Neural progenitor cell (in vitro differentiated cells): ENCODE results near the gene CEBPZ. TPM values are rescaled to one million over a fixed set of nuclear protein-coding genes. Genes with fewer than 3 reads are reported as not detected.

Experiments
- DNase-seq: peaks from one replicate; pipeline ENCODE4 v3.0.0-alpha.2; 2016; ENCODE audit warnings: low spot score
- H2AFZ ChIP-seq: fragments of 200-600 bp; sonication (generic); replicated peaks from 2 replicates; pipeline ENCODE4 v1.6.1; 2016; ENCODE audit warnings: antibody characterized with exemption
- H3F3A ChIP-seq: fragments of 200-600 bp; sonication (generic); 2 replicates; pipeline ENCODE4 v1.6.1; 2016; ENCODE audit warnings: antibody characterized with exemption, low read depth
- H3K27ac ChIP-seq: fragments of 200-600 bp; sonication (generic); 2 replicates; pipeline ENCODE4 v1.5.1; 2016; ENCODE audit warnings: mild to moderate bottlenecking
- H3K27me3 ChIP-seq: fragments of 200-600 bp; sonication (generic); 2 replicates; pipeline ENCODE4 v1.6.1; 2016; ENCODE audit warnings: mild to moderate bottlenecking, moderate library complexity
- H3K36me3 ChIP-seq: fragments of 200-600 bp; sonication (generic); 2 replicates; pipeline ENCODE4 v1.5.1; 2016
- H3K4me1 ChIP-seq: fragments of 200-600 bp; sonication (generic); 2 replicates; pipeline ENCODE4 v1.6.1; 2016; ENCODE audit warnings: mixed run types
- H3K4me2 ChIP-seq: fragments of 200-600 bp; sonication (generic); 2 replicates; pipeline ENCODE4 v1.6.1; 2016
- H3K4me3 ChIP-seq: fragments of 200-600 bp; sonication (generic); 2 replicates; pipeline ENCODE4 v1.5.1; 2016
- H3K79me2 ChIP-seq: fragments of 200-600 bp; sonication (generic); 2 replicates; pipeline ENCODE4 v1.6.1; 2016; ENCODE audit warnings: low read depth
- H3K9ac ChIP-seq: fragments of 200-600 bp; sonication (generic); 2 replicates; pipeline ENCODE4 v1.6.1; 2016
- H3K9me3 ChIP-seq: fragments of 200-600 bp; sonication (generic); 2 replicates; pipeline ENCODE4 v1.5.1; 2016; ENCODE audit warnings: low read depth
- H4K20me1 ChIP-seq: fragments of 200-600 bp; sonication (generic); 2 replicates; pipeline ENCODE4 v1.6.1; 2016; ENCODE audit warnings: low read depth
- H3K27ac Mint-ChIP-seq: 3 replicates; pipeline ENCODE4 v1.8.0; 2021; ENCODE audit warnings: mixed read lengths
- H3K27me3 Mint-ChIP-seq: 2 replicates; pipeline ENCODE4 v1.8.0; 2022; ENCODE audit warnings: low read depth, mild to moderate bottlenecking, inconsistent platforms, moderate library complexity, mixed read lengths; ENCODE audit not compliant: insufficient read depth
- H3K36me3 Mint-ChIP-seq: 3 replicates; pipeline ENCODE4 v1.8.0; 2021; ENCODE audit warnings: mixed read lengths
- H3K4me1 Mint-ChIP-seq: 3 replicates; pipeline ENCODE4 v1.8.0; 2021; ENCODE audit warnings: mixed read lengths
- H3K4me3 Mint-ChIP-seq: 3 replicates; pipeline ENCODE4 v1.8.0; 2021; ENCODE audit warnings: mild to moderate bottlenecking, moderate library complexity, mixed read lengths
- H3K9me3 Mint-ChIP-seq: 3 replicates; pipeline ENCODE4 v1.8.0; 2020; ENCODE audit warnings: mixed read lengths
- CTCF ChIP-seq: fragments of 200-600 bp; sonication (generic); IDR thresholded peaks from 2 replicates; pipeline ENCODE4 v1.5.1; 2017; ENCODE audit warnings: antibody characterized with exemption, mild to moderate bottlenecking
- EZH2 ChIP-seq: fragments of 200-600 bp; sonication (generic); IDR thresholded peaks from 2 replicates; pipeline ENCODE4 v1.6.1; 2017; ENCODE audit warnings: antibody characterized with exemption, mild to moderate bottlenecking, moderate library complexity
- EZH2phosphoT487 ChIP-seq: fragments of 200-600 bp; sonication (generic); IDR thresholded peaks from 2 replicates; pipeline ENCODE4 v1.6.1; 2017; ENCODE audit warnings: antibody characterized with exemption
- total RNA-seq: library from RNA; depleted of rRNA; stranded (reverse); fragments of >200 nt; gene quantifications from 2 replicates; pipeline ENCODE4 v1.2.3, GENCODE V29; 2015; ENCODE audit warnings: low replicate concordance

CEBPZ gene
- total RNA-seq, 1 donor from 2014 or later = 86.6 TPM

GRCh38 chr2:37180006-37180639 is 51.3 kb downstream of the CEBPZ start:
- no peaks in the 10 kb centered on the region for H3K27me3 ChIP-seq
- H3K9me3 ChIP-seq = no peaks in the 10 kb centered on the region
- no peak overlapping the region for H3K4me2 ChIP-seq
- Mint-ChIP-seq H3K9me3 (no peaks in the 10 kb centered on the region), H3K27me3 (peaks cover 2% of the 10 kb centered on the region), H3K27ac (no peak overlapping the region), H3K36me3 (no peaks in the 10 kb centered on the region), H3K4me3 (no peak overlapping the region), H3K4me1 (no peaks in the 10 kb centered on the region)
- H3K79me2 ChIP-seq = no peaks in the 10 kb centered on the region
- no peaks in the 10 kb centered on the region for H3K36me3 ChIP-seq
- no peaks in the 10 kb centered on the region for H4K20me1 ChIP-seq
- peaks cover 9% of the 10 kb centered on the region for H3K4me1 ChIP-seq
- peaks cover 11% of the 10 kb centered on the region for H3F3A ChIP-seq
- H3K4me3 ChIP-seq = no peak overlapping the region
- H2AFZ ChIP-seq = peak overlapping the region; percentile 54
- no peak overlapping the region for H3K9ac ChIP-seq
- no peak for DNase-seq
- TF ChIP-seq CTCF = peak; percentile 41
- no peak for TF ChIP-seq EZH2phosphoT487
- no peak overlapping the region for H3K27ac ChIP-seq

GRCh38 chr2:37173741-37174140 is 57.7 kb downstream of the CEBPZ start:
- no peaks in the 10 kb centered on the region for H3K36me3 Mint-ChIP-seq
- H3K4me3 ChIP-seq = no peak overlapping the region
- H3K4me2 ChIP-seq = no peak overlapping the region
- H3K27me3 Mint-ChIP-seq = no peaks in the 10 kb centered on the region
- H3K79me2 ChIP-seq = no peaks in the 10 kb centered on the region
- H3K27ac ChIP-seq = no peak overlapping the region
- no peak overlapping the region for H3K4me3 Mint-ChIP-seq
- H3K9me3 ChIP-seq = no peaks in the 10 kb centered on the region
- no peaks in the 10 kb centered on the region for H3K4me1 ChIP-seq
- no peak overlapping the region for H3K9ac ChIP-seq
- no peak overlapping the region for H3K27ac Mint-ChIP-seq
- H4K20me1 ChIP-seq = no peaks in the 10 kb centered on the region
- H3F3A ChIP-seq = no peaks in the 10 kb centered on the region
- H3K27me3 ChIP-seq = no peaks in the 10 kb centered on the region
- no peaks in the 10 kb centered on the region for H3K4me1 Mint-ChIP-seq
- no peaks in the 10 kb centered on the region for H3K36me3 ChIP-seq
- TF ChIP-seq EZH2phosphoT487 (no peak), EZH2 (no peak), CTCF (no peak)
- DNase-seq = no peak
- no peaks in the 10 kb centered on the region for H3K9me3 Mint-ChIP-seq
- H2AFZ ChIP-seq = peak overlapping the region; percentile 42

GRCh38 chr2:37171624-37171950 is 59.8 kb downstream of the CEBPZ start:
- H3K27ac ChIP-seq = no peak overlapping the region
- no peak overlapping the region for H3K4me3 Mint-ChIP-seq
- H3K9ac ChIP-seq = no peak overlapping the region
- H3F3A ChIP-seq = no peaks in the 10 kb centered on the region
- TF ChIP-seq EZH2phosphoT487 = no peak
- TF ChIP-seq EZH2 = no peak
- H3K79me2 ChIP-seq = no peaks in the 10 kb centered on the region
- H3K36me3 Mint-ChIP-seq = no peaks in the 10 kb centered on the region
- no peak overlapping the region for H3K4me2 ChIP-seq
- H4K20me1 ChIP-seq = no peaks in the 10 kb centered on the region
- H3K4me1 ChIP-seq = no peaks in the 10 kb centered on the region
- no peak overlapping the region for H2AFZ ChIP-seq
- no peaks in the 10 kb centered on the region for H3K4me1 Mint-ChIP-seq
- H3K4me3 ChIP-seq = no peak overlapping the region
- H3K27ac Mint-ChIP-seq = no peak overlapping the region
- DNase-seq = no peak
- no peaks in the 10 kb centered on the region for H3K36me3 ChIP-seq
- no peaks in the 10 kb centered on the region for H3K27me3 ChIP-seq
- H3K9me3 ChIP-seq = no peaks in the 10 kb centered on the region
- peaks cover under 1% of the 10 kb centered on the region for H3K9me3 Mint-ChIP-seq
- H3K27me3 Mint-ChIP-seq = no peaks in the 10 kb centered on the region

- DNase-seq = peak; percentile 56
Observed at GRCh38 chr2:37168217-37168981, 63.0 kb downstream of the CEBPZ start.

More at GRCh38 chr2:37168217-37168981, 63.0 kb downstream of the CEBPZ start:
- Mint-ChIP-seq H3K9me3 (peaks cover 23% of the 10 kb centered on the region), H3K4me1 (no peaks in the 10 kb centered on the region), H3K4me3 (no peak overlapping the region), H3K27ac (no peak overlapping the region), H3K27me3 (peaks cover 2% of the 10 kb centered on the region), H3K36me3 (peaks cover 6% of the 10 kb centered on the region)
- peak overlapping the region; percentile 59 for H2AFZ ChIP-seq
- H3K36me3 ChIP-seq = peaks cover 7% of the 10 kb centered on the region
- no peaks in the 10 kb centered on the region for H3F3A ChIP-seq
- no peaks in the 10 kb centered on the region for H3K79me2 ChIP-seq
- H3K9me3 ChIP-seq = peaks cover 8% of the 10 kb centered on the region
- H3K4me1 ChIP-seq = no peaks in the 10 kb centered on the region
- H4K20me1 ChIP-seq = no peaks in the 10 kb centered on the region
- no peaks in the 10 kb centered on the region for H3K27me3 ChIP-seq
- H3K9ac ChIP-seq = no peak overlapping the region
- no peak overlapping the region for H3K27ac ChIP-seq
- no peak overlapping the region for H3K4me2 ChIP-seq
- no peak for TF ChIP-seq EZH2
- peak; percentile 93 for TF ChIP-seq CTCF
- H3K4me3 ChIP-seq = no peak overlapping the region
